ENCODE results near the gene PLEKHN1.

DNA sequence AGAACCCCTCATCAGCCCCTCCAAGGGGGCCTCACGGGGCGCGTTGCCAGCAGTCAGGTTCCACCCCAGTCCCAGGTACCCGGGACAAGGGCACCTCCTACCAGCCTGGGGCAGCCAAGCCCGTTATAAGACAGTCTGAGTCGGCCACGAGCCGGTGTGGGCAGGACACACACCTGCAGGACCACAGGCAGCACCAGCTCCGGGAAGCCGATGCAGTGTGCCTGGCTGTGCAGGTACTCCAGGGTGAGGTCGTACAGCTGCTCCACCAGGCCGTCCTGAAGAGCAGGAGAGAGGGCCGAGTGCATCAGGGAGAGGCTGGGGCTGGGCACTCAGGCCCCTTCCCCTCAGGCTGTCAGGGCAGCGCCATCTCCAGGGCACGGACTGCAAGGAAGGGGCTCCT lies 18.3 kb upstream of the PLEKHN1 start:
- TF ChIP-seq, protein P1, sequence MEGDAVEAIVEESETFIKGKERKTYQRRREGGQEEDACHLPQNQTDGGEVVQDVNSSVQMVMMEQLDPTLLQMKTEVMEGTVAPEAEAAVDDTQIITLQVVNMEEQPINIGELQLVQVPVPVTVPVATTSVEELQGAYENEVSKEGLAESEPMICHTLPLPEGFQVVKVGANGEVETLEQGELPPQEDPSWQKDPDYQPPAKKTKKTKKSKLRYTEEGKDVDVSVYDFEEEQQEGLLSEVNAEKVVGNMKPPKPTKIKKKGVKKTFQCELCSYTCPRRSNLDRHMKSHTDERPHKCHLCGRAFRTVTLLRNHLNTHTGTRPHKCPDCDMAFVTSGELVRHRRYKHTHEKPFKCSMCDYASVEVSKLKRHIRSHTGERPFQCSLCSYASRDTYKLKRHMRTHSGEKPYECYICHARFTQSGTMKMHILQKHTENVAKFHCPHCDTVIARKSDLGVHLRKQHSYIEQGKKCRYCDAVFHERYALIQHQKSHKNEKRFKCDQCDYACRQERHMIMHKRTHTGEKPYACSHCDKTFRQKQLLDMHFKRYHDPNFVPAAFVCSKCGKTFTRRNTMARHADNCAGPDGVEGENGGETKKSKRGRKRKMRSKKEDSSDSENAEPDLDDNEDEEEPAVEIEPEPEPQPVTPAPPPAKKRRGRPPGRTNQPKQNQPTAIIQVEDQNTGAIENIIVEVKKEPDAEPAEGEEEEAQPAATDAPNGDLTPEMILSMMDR (IDR thresholded peaks at IDR 0.05) = no peak
- TF ChIP-seq POLR2A (IDR thresholded peaks at IDR 0.05) (no peak), POLR2AphosphoS5 (IDR thresholded peaks at IDR 0.05; ENCODE audit: insufficient read depth in 1 of 2, low read depth in 1 of 2) (no peak)

All from vagina (tissue), 2 donors.